ENCODE data around the gene CA5A.
"Not testable (repeated sequence)": the region's sequence is repeated elsewhere in the genome, so short reads cannot be mapped to it uniquely, and the experiment has no call there.

Gene CA5A

DNA sequence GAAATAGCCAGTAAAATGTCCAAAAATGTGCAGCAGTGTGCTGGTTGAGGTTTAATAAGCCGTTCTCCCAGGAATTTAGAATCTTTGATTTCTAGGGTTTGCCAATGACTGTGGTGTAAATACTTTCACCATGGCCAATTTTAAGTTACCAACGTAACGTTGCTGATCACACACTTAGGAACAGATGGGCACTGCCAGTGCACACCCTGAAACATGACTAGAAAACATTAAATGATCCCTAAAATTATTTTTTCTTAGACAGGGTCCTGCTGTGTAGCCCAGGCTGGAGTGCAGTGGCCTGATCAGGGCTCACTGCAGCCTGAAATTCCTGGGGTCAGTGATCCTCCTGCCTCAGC, 3.2 kb downstream of the CA5A start:
- DNase-seq (ENCODE audit: low read depth) = no peak
- no peak overlapping the region for H3K4me3 ChIP-seq (ENCODE audit: low read length)
- TF ChIP-seq, protein P1, sequence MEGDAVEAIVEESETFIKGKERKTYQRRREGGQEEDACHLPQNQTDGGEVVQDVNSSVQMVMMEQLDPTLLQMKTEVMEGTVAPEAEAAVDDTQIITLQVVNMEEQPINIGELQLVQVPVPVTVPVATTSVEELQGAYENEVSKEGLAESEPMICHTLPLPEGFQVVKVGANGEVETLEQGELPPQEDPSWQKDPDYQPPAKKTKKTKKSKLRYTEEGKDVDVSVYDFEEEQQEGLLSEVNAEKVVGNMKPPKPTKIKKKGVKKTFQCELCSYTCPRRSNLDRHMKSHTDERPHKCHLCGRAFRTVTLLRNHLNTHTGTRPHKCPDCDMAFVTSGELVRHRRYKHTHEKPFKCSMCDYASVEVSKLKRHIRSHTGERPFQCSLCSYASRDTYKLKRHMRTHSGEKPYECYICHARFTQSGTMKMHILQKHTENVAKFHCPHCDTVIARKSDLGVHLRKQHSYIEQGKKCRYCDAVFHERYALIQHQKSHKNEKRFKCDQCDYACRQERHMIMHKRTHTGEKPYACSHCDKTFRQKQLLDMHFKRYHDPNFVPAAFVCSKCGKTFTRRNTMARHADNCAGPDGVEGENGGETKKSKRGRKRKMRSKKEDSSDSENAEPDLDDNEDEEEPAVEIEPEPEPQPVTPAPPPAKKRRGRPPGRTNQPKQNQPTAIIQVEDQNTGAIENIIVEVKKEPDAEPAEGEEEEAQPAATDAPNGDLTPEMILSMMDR (IDR thresholded peaks at IDR 0.05; ENCODE audit: insufficient read depth, low read depth, low read length, missing control alignments) = no peak

DNA sequence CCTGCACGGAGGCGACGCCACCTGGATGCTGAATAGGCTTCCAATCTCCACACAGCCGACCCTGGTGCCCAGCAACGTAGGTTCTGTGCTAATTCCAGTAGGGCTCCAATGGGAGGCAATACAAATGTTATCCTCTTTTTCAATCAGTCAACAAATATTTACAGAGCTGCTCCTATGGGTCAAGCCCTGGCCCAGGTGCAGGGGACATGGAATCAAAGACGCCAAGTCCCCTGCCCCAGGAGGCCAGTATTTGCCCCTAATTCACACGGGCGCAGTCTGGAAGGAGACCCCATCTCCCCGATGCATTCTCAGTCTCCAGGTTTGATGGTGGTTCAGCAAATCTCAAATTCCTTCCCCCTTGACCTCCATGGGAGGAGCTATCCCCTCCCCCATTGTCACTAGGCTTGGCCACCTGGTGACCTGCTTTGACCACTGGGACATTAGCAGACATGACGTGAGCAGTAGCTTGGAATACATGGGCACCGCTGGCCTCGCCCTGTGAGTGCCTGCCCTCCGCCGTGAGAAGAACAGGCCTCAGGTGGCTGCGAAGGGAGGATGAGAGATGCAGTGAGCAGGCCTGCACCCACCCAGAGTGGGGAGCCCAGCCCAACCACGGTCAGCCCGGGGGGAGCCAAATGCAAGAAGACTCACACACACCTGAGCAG, 3.7 kb downstream of the CA5A start:
- not testable (repeated sequence) for DNase-seq (ENCODE audit: low read depth); H3K4me3 ChIP-seq (ENCODE audit: low read length)

DNA sequence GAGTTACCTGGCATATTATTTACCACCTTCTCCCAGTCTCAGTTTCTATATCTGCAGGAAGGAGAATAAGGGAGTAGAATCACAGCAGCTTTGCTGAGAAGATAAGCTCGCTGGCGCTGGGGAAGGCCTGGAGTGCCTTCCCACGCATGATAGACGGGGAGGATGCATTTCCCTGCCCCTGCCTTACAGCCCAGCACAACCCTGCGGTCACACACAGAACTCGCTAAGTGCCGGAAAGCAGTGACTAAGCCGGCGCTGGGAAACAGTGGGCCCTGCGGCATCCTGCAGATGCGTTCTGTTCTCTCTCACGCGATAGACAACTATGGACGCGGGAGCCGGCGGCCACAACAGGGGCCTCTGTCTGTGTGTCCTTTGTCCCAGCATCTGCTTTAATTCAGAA, 4.8 kb downstream of the CA5A start:
- no peak overlapping the region for H3K4me3 ChIP-seq (ENCODE audit: low read length)
- TF ChIP-seq, protein P1 (IDR thresholded peaks at IDR 0.05; ENCODE audit: insufficient read depth, low read depth, low read length, missing control alignments) = no peak
- no peak for DNase-seq (ENCODE audit: low read depth)

DNA sequence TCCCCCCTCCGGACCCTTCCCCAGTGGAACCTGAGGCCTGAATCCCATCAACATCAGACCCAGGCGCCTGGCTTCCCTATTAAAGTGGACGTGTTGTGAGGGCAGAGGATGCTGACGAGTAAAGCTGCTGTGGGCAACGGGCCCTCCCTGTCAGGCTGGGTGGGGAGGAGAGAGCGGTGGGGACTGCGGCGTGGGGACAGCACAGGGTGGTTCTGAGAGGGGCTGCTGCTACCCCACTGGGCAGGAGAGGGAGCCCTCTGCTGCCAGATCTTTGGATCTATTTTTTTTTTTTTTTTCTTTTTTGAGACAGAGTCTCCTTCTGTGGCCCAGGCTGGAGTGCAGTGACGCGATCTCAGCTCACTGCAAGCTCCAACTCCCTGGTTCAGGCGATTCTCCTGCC, 5.9 kb downstream of the CA5A start:
- no peak for DNase-seq (ENCODE audit: low read depth)
- H3K4me3 ChIP-seq (ENCODE audit: low read length) = no peak overlapping the region
- TF ChIP-seq, protein P1 (IDR thresholded peaks at IDR 0.05; ENCODE audit: insufficient read depth, low read depth, low read length, missing control alignments) = peak; percentile 24

DNA sequence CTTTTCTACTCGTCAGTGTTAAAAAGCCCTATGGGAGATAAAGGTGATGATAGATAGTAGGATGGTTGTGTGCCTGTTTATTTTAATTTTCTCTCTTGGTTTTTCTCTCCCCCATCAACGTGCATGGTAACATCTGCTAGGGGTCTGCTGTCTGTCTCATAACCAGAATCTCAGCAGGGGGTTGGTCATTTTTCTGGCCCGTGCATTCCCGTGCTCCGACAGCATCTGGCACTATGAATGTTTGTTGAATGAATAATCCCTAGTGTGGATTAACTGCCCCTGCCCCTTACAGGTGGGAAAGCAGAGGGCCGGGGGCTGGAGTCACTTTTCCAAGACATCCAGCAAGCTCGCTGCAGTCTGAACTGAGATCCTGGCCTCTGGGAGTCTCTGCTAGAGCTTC, 6.3 kb downstream of the CA5A start:
- DNase-seq (ENCODE audit: low read depth) = no peak
- no peak overlapping the region for H3K4me3 ChIP-seq (ENCODE audit: low read length)
- TF ChIP-seq, protein P1 (IDR thresholded peaks at IDR 0.05; ENCODE audit: insufficient read depth, low read depth, low read length, missing control alignments) = no peak

DNA sequence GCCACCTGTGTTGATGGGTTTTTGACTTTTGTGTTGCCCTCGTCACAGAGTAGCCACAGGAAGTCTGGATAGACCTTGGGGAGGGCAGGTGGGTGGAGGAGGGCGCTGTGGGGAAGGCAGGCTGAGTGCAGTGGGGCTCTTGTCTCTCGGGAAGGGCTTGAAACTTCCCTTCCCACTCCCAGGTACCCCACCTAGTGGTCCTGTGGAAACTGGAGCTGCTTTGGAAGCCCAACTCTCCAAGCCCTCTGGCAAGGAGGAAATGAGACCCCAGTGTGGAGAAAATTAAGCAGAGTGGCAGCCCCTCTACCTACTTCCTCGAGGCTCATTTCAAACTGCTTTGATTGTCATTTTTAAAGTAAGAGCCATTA, 9.2 kb downstream of the CA5A start:
- TF ChIP-seq, protein P1 (IDR thresholded peaks at IDR 0.05; ENCODE audit: insufficient read depth, low read depth, low read length, missing control alignments) = no peak
- DNase-seq (ENCODE audit: low read depth) = no peak
- no peak overlapping the region for H3K4me3 ChIP-seq (ENCODE audit: low read length)

DNA sequence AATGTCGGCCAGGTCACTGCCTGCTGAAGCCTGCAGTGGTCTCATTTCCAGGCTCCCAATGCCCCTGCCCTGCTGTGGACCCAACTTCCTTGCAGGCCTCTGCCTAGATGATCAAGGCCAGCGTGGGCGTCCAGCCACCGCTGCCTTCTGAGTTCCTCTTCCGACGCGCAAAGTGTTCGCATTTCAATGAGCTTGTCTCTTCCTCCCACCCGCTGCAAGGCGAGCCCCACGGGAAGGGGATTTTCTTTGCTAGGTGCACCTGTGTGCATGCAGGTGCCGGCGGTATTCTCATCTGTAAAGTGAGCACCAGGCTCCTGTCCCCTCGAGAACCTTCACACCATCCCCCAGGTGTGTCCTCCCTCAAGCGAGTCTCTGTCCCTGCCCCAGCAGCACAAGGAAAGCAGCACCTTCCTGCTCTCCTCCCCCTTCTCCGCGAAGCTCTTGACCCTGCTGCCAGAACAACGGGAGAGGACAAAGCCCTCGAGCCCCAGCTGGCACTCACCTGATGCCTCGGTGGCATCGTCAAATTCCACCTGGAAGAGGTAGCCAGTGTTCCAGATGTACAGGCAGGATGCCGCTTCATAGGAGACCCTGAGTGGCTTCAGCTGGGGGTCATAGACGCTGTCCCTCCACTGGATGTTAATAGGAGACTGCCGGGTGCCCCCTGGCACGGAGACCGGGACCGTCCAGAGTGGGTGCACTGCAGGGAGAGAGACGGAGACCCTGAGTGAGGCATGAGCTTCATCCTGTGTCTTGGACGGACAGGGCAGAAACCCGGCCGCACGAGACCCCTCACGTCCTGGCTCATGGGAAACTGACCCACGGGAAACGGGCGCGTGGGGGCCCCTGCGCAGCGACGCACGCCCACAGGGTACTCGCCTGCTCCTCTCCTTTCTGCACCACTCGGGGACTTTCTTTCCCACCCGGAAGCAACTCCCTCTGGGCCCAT, 9.8 kb downstream of the CA5A start:
- H3K4me3 ChIP-seq (ENCODE audit: low read length) = no peak overlapping the region
- TF ChIP-seq, protein P1 (IDR thresholded peaks at IDR 0.05; ENCODE audit: insufficient read depth, low read depth, low read length, missing control alignments) = no peak
- DNase-seq (ENCODE audit: low read depth) = no peak
